ENCODE data around the gene ACOT7.

ACOT7 gene

GRCh38 chr1:6280761-6281451 lies 112.7 kb downstream of the ACOT7 start:
- DNase-seq = no peak

GRCh38 chr1:6279613-6280383 lies 113.8 kb downstream of the ACOT7 start:
- DNase-seq = no peak

- no peak for DNase-seq
Measured at GRCh38 chr1:6279066-6279465, 114.5 kb downstream of the ACOT7 start.

GRCh38 chr1:6278263-6278662 lies 115.3 kb downstream of the ACOT7 start:
- no peak for DNase-seq

GRCh38 chr1:6276811-6277555 lies 116.6 kb downstream of the ACOT7 start:
- DNase-seq = no peak

GRCh38 chr1:6275826-6276782 lies 117.5 kb downstream of the ACOT7 start:
- DNase-seq = no peak

GRCh38 chr1:6274622-6275139 lies 118.9 kb downstream of the ACOT7 start:
- no peak for DNase-seq

- no peak for DNase-seq
Measured at GRCh38 chr1:6274102-6274501, 119.5 kb downstream of the ACOT7 start.

GRCh38 chr1:6273380-6273891 lies 120.1 kb downstream of the ACOT7 start:
- peak; percentile 38 for DNase-seq

- DNase-seq = no peak
Measured at GRCh38 chr1:6272868-6273267, 120.7 kb downstream of the ACOT7 start.

GRCh38 chr1:6272452-6272851 lies 121.1 kb downstream of the ACOT7 start:
- DNase-seq = no peak

- DNase-seq = no peak
Measured at GRCh38 chr1:6271554-6271953, 122.0 kb downstream of the ACOT7 start.

GRCh38 chr1:6271006-6271405 lies 122.6 kb downstream of the ACOT7 start:
- DNase-seq = no peak

- no peak for DNase-seq
Measured at GRCh38 chr1:6270401-6270800, 123.2 kb downstream of the ACOT7 start.

- no peak for DNase-seq
Measured at GRCh38 chr1:6269720-6270400, 123.7 kb downstream of the ACOT7 start.

- DNase-seq = no peak
Measured at GRCh38 chr1:6269296-6269695, 124.3 kb downstream of the ACOT7 start.

GRCh38 chr1:6268415-6268814 lies 125.2 kb downstream of the ACOT7 start:
- DNase-seq = no peak

- no peak for DNase-seq
Measured at GRCh38 chr1:6267686-6268322, 125.8 kb downstream of the ACOT7 start.

- no peak for DNase-seq
Measured at GRCh38 chr1:6266641-6267040, 126.9 kb downstream of the ACOT7 start.

GRCh38 chr1:6265151-6265550 lies 128.4 kb downstream of the ACOT7 start:
- DNase-seq = no peak

- no peak for DNase-seq
Measured at GRCh38 chr1:6263716-6264115, 129.9 kb downstream of the ACOT7 start.
